SK-N-SH treated with all-trans-retinoic acid at 6 μM for 48 hours (cell line): ENCODE results near the gene CNPY4.

Experiments
- ATAC-seq: fragments of 200-7000 bp; cut with Tn5 transposase; 3 replicates; pipeline ENCODE4 v1.9.1; 2020; ENCODE audit warnings: mild to moderate bottlenecking, moderate library complexity
- ARNTL ChIP-seq: fragments of 450-650 bp; formaldehyde crosslinking; IDR thresholded peaks from 2 replicates; pipeline ENCODE4 v1.5.0; 2020; ENCODE audit warnings: low read depth, mild to moderate bottlenecking, moderate library complexity, borderline replicate concordance
- BACH2 ChIP-seq: fragments of 250-450 bp; sonication (Bioruptor Pico); IDR thresholded peaks from 2 replicates; pipeline ENCODE4 v1.9.0; 2021; ENCODE audit warnings: mild to moderate bottlenecking, borderline replicate concordance
- CSDC2 ChIP-seq: fragments of 250-450 bp; sonication (Bioruptor Pico); IDR thresholded peaks from 2 replicates; pipeline ENCODE4 v1.5.0; 2020; ENCODE audit warnings: mild to moderate bottlenecking, moderate library complexity
- ESRRG ChIP-seq: fragments of 250-450 bp; sonication (Bioruptor Pico); IDR thresholded peaks from 2 replicates; pipeline ENCODE4 v1.6.1; 2021; ENCODE audit warnings: mild to moderate bottlenecking
- GLIS3 ChIP-seq: fragments of 250-450 bp; sonication (Bioruptor Pico); IDR thresholded peaks from 2 replicates; pipeline ENCODE4 v1.5.0; 2020; ENCODE audit warnings: mild to moderate bottlenecking, moderate library complexity
- ISL1 ChIP-seq: fragments of 250-450 bp; sonication (Bioruptor Pico); IDR thresholded peaks from 2 replicates; pipeline ENCODE4 v2.1.2; 2022; ENCODE audit warnings: mild to moderate bottlenecking, moderate library complexity
- OSR1 ChIP-seq: fragments of 250-450 bp; sonication (Bioruptor Pico); IDR thresholded peaks from 2 replicates; pipeline ENCODE4 v1.8.0; 2022; ENCODE audit warnings: moderate library complexity, mild to moderate bottlenecking, inconsistent platforms
- PPARA ChIP-seq: fragments of 250-450 bp; sonication (Bioruptor Pico); IDR thresholded peaks from 2 replicates; pipeline ENCODE4 v1.5.0; 2020; ENCODE audit warnings: mild to moderate bottlenecking, borderline replicate concordance
- RARB ChIP-seq: fragments of 250-450 bp; sonication (Bioruptor Pico); IDR thresholded peaks from 2 replicates; pipeline ENCODE4 v1.8.0; 2021; ENCODE audit warnings: mild to moderate bottlenecking, moderate library complexity
- SNAI2 ChIP-seq: fragments of 250-450 bp; sonication (Bioruptor Pico); IDR thresholded peaks from 2 replicates; pipeline ENCODE4 v1.5.0; 2020; ENCODE audit warnings: mild to moderate bottlenecking, moderate library complexity
- TCF4 ChIP-seq: fragments of 250-450 bp; sonication (Bioruptor Pico); IDR thresholded peaks from 2 replicates; pipeline ENCODE4 v1.8.0; 2021; ENCODE audit warnings: mild to moderate bottlenecking, moderate library complexity, borderline replicate concordance
- TOX ChIP-seq: fragments of 250-450 bp; sonication (Bioruptor Pico); IDR thresholded peaks from 2 replicates; pipeline ENCODE4 v1.8.0; 2021; ENCODE audit warnings: mild to moderate bottlenecking, moderate library complexity, borderline replicate concordance
- ZC3H10 ChIP-seq: fragments of 250-450 bp; sonication (Bioruptor Pico); IDR thresholded peaks from 2 replicates; pipeline ENCODE4 v1.5.1; 2021; ENCODE audit warnings: mild to moderate bottlenecking, moderate library complexity
- ZFP3 ChIP-seq: fragments of 250-450 bp; sonication (Bioruptor Pico); IDR thresholded peaks from 2 replicates; pipeline ENCODE4 v1.5.0; 2020; ENCODE audit warnings: mild to moderate bottlenecking, moderate library complexity
- ZFP30 ChIP-seq: fragments of 450-650 bp; formaldehyde crosslinking; IDR thresholded peaks from 2 replicates; pipeline ENCODE4 v1.5.0; 2022; ENCODE audit warnings: mild to moderate bottlenecking, moderate library complexity
- ZNF565 ChIP-seq: fragments of 450-650 bp; formaldehyde crosslinking; conservative IDR thresholded peaks from 2 replicates; pipeline ENCODE4 v1.5.0; 2020; ENCODE audit warnings: low read depth, mild to moderate bottlenecking, moderate library complexity
- ZNF70 ChIP-seq: fragments of 450-650 bp; formaldehyde crosslinking; IDR thresholded peaks from 2 replicates; pipeline ENCODE4 v1.5.0; 2020; ENCODE audit warnings: mild to moderate bottlenecking, moderate library complexity
- ZNF8 ChIP-seq: fragments of 450-650 bp; formaldehyde crosslinking; IDR thresholded peaks from 2 replicates; pipeline ENCODE4 v1.5.0; 2020; ENCODE audit warnings: mild to moderate bottlenecking, moderate library complexity
- TF ChIP-seq, protein P1 (sequence below): fragments of 250-450 bp; sonication (Bioruptor Pico); IDR thresholded peaks from 2 replicates; pipeline ENCODE4 v1.8.0; 2021; ENCODE audit warnings: low read depth, mild to moderate bottlenecking, moderate library complexity, borderline replicate concordance
- TF ChIP-seq, protein P2 (sequence below): fragments of 250-450 bp; sonication (Bioruptor Pico); IDR thresholded peaks from 2 replicates; pipeline ENCODE4 v1.5.1; 2020; ENCODE audit warnings: low read depth, mild to moderate bottlenecking, moderate library complexity
- TF ChIP-seq, protein P3 (sequence below): fragments of 250-450 bp; sonication (Bioruptor Pico); IDR thresholded peaks from 2 replicates; pipeline ENCODE4 v1.8.0; 2020; ENCODE audit warnings: mild to moderate bottlenecking, moderate library complexity, borderline replicate concordance
- TF ChIP-seq, protein P4 (sequence below): fragments of 250-450 bp; sonication (Bioruptor Pico); IDR thresholded peaks from 2 replicates; pipeline ENCODE4 v1.5.0; 2020; ENCODE audit warnings: mild to moderate bottlenecking, moderate library complexity
- TF ChIP-seq, protein P5 (sequence below): fragments of 250-450 bp; sonication (Bioruptor Pico); IDR thresholded peaks from 2 replicates; pipeline ENCODE4 v1.5.1; 2021; ENCODE audit warnings: mild to moderate bottlenecking, moderate library complexity

CNPY4 gene

DNA sequence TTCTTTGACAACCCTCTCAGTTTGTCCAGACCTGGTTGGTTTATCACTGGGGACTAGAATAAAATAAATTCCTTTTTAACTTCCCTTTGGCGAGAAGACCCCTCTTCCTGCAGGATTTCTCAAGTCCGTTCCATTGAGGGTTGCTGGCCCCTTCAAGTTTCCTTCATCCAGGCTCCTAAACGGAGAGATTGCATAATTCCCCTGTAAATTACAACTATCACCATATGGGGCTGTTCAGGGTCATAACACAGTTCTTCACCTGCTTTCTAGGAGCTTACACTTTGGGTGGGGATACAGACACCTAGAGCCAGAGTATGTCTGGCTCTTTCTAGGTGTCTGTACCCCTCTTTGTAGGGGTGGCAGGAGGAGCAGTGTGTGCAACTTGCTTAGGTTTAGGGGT is 33.9 kb upstream of the CNPY4 start:
- TF ChIP-seq SNAI2 (CRISPR knock-in tag) (no peak), TCF4 (CRISPR knock-in tag) (no peak), TOX (no peak), ZFP3 (CRISPR knock-in tag) (no peak), ZNF565 (CRISPR knock-in tag) (no peak), BACH2 (CRISPR knock-in tag) (no peak), ISL1 (CRISPR knock-in tag) (no peak), CSDC2 (no peak)
- TF ChIP-seq, protein P1, sequence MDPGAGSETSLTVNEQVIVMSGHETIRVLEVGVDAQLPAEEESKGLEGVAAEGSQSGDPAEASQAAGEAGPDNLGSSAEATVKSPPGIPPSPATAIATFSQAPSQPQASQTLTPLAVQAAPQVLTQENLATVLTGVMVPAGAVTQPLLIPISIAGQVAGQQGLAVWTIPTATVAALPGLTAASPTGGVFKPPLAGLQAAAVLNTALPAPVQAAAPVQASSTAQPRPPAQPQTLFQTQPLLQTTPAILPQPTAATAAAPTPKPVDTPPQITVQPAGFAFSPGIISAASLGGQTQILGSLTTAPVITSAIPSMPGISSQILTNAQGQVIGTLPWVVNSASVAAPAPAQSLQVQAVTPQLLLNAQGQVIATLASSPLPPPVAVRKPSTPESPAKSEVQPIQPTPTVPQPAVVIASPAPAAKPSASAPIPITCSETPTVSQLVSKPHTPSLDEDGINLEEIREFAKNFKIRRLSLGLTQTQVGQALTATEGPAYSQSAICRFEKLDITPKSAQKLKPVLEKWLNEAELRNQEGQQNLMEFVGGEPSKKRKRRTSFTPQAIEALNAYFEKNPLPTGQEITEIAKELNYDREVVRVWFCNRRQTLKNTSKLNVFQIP (CRISPR knock-in tag): no peak
- TF ChIP-seq, protein P2, sequence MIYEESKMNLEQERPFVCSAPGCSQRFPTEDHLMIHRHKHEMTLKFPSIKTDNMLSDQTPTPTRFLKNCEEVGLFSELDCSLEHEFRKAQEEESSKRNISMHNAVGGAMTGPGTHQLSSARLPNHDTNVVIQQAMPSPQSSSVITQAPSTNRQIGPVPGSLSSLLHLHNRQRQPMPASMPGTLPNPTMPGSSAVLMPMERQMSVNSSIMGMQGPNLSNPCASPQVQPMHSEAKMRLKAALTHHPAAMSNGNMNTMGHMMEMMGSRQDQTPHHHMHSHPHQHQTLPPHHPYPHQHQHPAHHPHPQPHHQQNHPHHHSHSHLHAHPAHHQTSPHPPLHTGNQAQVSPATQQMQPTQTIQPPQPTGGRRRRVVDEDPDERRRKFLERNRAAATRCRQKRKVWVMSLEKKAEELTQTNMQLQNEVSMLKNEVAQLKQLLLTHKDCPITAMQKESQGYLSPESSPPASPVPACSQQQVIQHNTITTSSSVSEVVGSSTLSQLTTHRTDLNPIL: no peak
- no peak for ATAC-seq

DNA sequence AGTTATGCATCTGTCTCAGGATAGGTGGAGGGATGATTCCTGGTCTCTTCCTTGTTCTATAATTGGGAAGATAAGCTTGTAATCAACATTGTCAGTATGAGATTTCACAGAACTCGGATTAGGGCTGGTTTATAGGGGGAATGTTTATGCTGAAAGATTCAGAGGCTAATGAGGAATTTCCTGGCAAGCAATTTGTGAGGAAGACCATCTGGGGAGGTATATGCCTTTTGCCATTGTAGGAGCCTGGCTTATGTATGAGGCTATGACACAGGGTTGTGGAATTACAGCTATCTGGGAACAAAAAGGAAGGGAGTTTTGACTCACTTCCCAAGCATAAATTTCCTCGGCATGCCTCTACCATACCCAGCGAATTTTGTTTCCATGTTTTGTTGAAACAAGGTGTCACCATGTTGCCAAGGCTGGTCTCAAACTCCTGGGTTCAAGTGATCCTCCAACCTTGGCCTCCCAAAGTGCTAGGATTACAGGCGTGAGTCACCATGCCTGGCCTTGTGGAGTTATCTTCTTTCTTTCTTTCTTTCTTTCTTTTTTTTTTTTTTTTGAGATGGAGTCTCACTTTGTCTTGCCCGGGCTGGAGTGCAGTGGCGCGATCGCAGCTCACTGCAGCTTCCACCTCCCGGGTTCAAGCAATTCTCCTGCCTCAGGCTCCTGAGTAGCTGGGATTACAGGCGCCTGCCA is 32.2 kb upstream of the CNPY4 start:
- peak; percentile 75 for ATAC-seq
- TF ChIP-seq ZFP3 (CRISPR knock-in tag) (peak; percentile 88), ISL1 (CRISPR knock-in tag) (peak; percentile 98), ZC3H10 (CRISPR knock-in tag) (no peak), PPARA (no peak), ZNF565 (CRISPR knock-in tag) (no peak), TCF4 (CRISPR knock-in tag) (peak; percentile 91), OSR1 (CRISPR knock-in tag) (no peak), TOX (peak; percentile 86; the same call in 1 of the 2 replicates), CSDC2 (peak; percentile 44; the same call in 1 of the 2 replicates), GLIS3 (CRISPR knock-in tag) (peak; percentile 33; the same call in 1 of the 2 replicates), ESRRG (CRISPR knock-in tag) (no peak), RARB (CRISPR knock-in tag) (peak; percentile 53; the same call in 1 of the 2 replicates), ZNF8 (CRISPR knock-in tag) (no peak), ZFP30 (no peak), BACH2 (CRISPR knock-in tag) (no peak), ARNTL (CRISPR knock-in tag) (no peak), SNAI2 (CRISPR knock-in tag) (0 out of 2 replicates have a peak, but pooled peaks have one; percentile 58), ZNF70 (CRISPR knock-in tag) (no peak)
- TF ChIP-seq, protein P1 (CRISPR knock-in tag): 0 out of 2 replicates have a peak, but pooled peaks have one; percentile 85
- TF ChIP-seq, protein P3, sequence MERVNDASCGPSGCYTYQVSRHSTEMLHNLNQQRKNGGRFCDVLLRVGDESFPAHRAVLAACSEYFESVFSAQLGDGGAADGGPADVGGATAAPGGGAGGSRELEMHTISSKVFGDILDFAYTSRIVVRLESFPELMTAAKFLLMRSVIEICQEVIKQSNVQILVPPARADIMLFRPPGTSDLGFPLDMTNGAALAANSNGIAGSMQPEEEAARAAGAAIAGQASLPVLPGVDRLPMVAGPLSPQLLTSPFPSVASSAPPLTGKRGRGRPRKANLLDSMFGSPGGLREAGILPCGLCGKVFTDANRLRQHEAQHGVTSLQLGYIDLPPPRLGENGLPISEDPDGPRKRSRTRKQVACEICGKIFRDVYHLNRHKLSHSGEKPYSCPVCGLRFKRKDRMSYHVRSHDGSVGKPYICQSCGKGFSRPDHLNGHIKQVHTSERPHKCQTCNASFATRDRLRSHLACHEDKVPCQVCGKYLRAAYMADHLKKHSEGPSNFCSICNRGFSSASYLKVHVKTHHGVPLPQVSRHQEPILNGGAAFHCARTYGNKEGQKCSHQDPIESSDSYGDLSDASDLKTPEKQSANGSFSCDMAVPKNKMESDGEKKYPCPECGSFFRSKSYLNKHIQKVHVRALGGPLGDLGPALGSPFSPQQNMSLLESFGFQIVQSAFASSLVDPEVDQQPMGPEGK (CRISPR knock-in tag): peak; percentile 73
- TF ChIP-seq, protein P2: peak; percentile 62; the same call in 1 of the 2 replicates
- TF ChIP-seq, protein P4, sequence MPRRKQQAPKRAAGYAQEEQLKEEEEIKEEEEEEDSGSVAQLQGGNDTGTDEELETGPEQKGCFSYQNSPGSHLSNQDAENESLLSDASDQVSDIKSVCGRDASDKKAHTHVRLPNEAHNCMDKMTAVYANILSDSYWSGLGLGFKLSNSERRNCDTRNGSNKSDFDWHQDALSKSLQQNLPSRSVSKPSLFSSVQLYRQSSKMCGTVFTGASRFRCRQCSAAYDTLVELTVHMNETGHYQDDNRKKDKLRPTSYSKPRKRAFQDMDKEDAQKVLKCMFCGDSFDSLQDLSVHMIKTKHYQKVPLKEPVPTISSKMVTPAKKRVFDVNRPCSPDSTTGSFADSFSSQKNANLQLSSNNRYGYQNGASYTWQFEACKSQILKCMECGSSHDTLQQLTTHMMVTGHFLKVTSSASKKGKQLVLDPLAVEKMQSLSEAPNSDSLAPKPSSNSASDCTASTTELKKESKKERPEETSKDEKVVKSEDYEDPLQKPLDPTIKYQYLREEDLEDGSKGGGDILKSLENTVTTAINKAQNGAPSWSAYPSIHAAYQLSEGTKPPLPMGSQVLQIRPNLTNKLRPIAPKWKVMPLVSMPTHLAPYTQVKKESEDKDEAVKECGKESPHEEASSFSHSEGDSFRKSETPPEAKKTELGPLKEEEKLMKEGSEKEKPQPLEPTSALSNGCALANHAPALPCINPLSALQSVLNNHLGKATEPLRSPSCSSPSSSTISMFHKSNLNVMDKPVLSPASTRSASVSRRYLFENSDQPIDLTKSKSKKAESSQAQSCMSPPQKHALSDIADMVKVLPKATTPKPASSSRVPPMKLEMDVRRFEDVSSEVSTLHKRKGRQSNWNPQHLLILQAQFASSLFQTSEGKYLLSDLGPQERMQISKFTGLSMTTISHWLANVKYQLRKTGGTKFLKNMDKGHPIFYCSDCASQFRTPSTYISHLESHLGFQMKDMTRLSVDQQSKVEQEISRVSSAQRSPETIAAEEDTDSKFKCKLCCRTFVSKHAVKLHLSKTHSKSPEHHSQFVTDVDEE (CRISPR knock-in tag): peak; percentile 73; the same call in 1 of the 2 replicates
- TF ChIP-seq, protein P5, sequence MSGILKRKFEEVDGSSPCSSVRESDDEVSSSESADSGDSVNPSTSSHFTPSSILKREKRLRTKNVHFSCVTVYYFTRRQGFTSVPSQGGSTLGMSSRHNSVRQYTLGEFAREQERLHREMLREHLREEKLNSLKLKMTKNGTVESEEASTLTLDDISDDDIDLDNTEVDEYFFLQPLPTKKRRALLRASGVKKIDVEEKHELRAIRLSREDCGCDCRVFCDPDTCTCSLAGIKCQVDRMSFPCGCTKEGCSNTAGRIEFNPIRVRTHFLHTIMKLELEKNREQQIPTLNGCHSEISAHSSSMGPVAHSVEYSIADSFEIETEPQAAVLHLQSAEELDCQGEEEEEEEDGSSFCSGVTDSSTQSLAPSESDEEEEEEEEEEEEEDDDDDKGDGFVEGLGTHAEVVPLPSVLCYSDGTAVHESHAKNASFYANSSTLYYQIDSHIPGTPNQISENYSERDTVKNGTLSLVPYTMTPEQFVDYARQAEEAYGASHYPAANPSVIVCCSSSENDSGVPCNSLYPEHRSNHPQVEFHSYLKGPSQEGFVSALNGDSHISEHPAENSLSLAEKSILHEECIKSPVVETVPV (CRISPR knock-in tag): peak; percentile 90
